Activated CD4-positive, alpha-beta T cell treated with anti-CD3 and anti-CD28 coated beads, Interleukin-2, amount 50 U/mL, for 24 hours (primary cell): ENCODE measurements around the gene C1orf122.

Experiments
- DNase-seq, 2 donors: peaks; one replicate each; pipeline ENCODE4 v3.0.0-alpha.2; 2020; ENCODE audit warnings: low read depth in 1 of 2, low spot score in 1 of 2

C1orf122 gene

GRCh38 chr1:37797750-37798345 is 9.7 kb upstream of the C1orf122 start:
- DNase-seq, result no peak

- no peak for DNase-seq
Measured at GRCh38 chr1:37802439-37802838, 5.2 kb upstream of the C1orf122 start.

GRCh38 chr1:37807220-37807554 is 403 bp upstream of the C1orf122 start:
- DNase-seq, result no peak

GRCh38 chr1:37808369-37809319 is 1.1 kb downstream of the C1orf122 start:
- peak in 1 of 2 donors; percentile 25 for DNase-seq

GRCh38 chr1:37809942-37810341 is 2.4 kb downstream of the C1orf122 start:
- no peak for DNase-seq

- DNase-seq, result peak; percentile 30 to 53
Measured at GRCh38 chr1:37811027-37811655, 3.6 kb downstream of the C1orf122 start.

- no peak for DNase-seq
Measured at GRCh38 chr1:37813529-37814145, 6.0 kb downstream of the C1orf122 start.

- DNase-seq, result no peak
Measured at GRCh38 chr1:37814252-37814651, 6.7 kb downstream of the C1orf122 start.

- DNase-seq, result no peak
Measured at GRCh38 chr1:37817481-37817880, 9.9 kb downstream of the C1orf122 start.

- no peak for DNase-seq
Measured at GRCh38 chr1:37821481-37821880, 13.9 kb downstream of the C1orf122 start.

- no peak for DNase-seq
Measured at GRCh38 chr1:37822906-37823815, 15.6 kb downstream of the C1orf122 start.

GRCh38 chr1:37824001-37824400 is 16.4 kb downstream of the C1orf122 start:
- no peak for DNase-seq

GRCh38 chr1:37825506-37825905 is 17.9 kb downstream of the C1orf122 start:
- no peak for DNase-seq

- DNase-seq, result no peak
Measured at GRCh38 chr1:37828410-37829074, 21.0 kb downstream of the C1orf122 start.

- no peak for DNase-seq
Measured at GRCh38 chr1:37831109-37831508, 23.5 kb downstream of the C1orf122 start.

GRCh38 chr1:37831809-37832208 is 24.2 kb downstream of the C1orf122 start:
- no peak for DNase-seq

GRCh38 chr1:37836788-37837187 is 29.2 kb downstream of the C1orf122 start:
- no peak for DNase-seq

GRCh38 chr1:37839676-37840075 is 32.1 kb downstream of the C1orf122 start:
- no peak for DNase-seq

GRCh38 chr1:37840711-37841110 is 33.1 kb downstream of the C1orf122 start:
- DNase-seq, result no peak

- no peak for DNase-seq
Measured at GRCh38 chr1:37841652-37842051, 34.1 kb downstream of the C1orf122 start.
